Measurements from ENCODE around the gene PATJ.

GRCh38 chr1:62037274-62037673, 295.0 kb downstream of the PATJ start:
- TF ChIP-seq POLR2AphosphoS5 (IDR thresholded peaks at IDR 0.05; ENCODE audit: low read depth, low read length) (no peak), TAF1 (IDR thresholded peaks at IDR 0.05; ENCODE audit: borderline replicate concordance, insufficient read depth, low read length) (no peak), REST (IDR thresholded peaks at IDR 0.05; ENCODE audit: insufficient read depth in 1 of 2, low read depth in 2 of 2, low read length in 2 of 2) (no peak), SIN3A (IDR thresholded peaks at IDR 0.05; ENCODE audit: borderline replicate concordance, insufficient read depth, low read length) (no peak)
